Kasumi-1 (cell line): ENCODE measurements around the gene PCDH17.

ENCODE experiments used
- DNase-seq, 2 experiments: peaks; one replicate each; lab custom pipeline; 2025; lab: John Stamatoyannopoulos, UW

The PCDH17 gene

DNA sequence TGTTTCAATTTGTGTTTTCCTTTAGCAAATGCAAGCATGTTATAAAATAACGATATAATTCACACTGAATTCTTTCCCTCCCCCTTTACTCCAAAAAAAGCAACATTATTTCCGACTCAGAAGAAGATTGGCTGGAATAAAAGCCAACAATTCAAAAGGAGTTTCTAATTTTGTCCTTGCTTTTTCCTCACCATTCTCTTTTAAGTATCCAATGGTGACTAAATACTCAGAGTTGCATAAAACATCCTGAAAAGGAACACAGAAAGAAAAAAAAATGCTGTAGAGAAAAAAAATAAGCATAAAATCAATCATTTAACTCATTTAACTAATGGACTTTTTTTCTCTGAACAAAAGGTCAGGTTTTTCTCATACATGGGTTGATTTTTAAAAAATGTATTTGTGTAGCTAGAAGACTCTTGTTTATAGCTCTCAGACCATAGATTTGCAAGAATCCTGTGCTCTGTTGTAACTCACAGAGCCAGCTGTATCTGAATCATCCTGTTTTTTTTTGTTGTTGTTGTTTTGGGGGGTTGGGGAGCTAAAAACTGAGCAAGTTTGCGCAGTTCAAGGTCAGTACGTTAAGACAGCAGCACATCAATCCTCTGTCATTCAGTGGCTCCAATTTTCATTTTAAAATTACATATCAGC lies 108.1 kb downstream of the PCDH17 start:
- no peak for DNase-seq

DNA sequence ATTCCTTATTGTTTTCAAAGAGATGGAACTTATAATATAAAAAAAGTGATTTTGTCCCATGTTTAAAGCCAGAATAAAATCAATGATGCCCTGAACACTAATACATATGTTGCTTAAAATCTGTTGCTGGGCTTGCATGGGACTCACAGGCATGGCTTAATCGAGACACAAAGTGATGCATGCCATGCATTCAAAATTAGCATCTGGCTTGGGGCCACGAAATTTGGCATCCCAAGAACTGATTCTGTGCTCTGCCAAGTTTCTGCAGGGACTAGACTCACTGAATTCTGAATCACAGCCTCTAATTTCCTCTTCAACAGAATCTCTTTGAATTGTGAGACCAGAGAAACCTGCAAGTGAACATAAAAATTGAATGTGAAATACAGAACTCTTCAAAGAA lies 109.2 kb downstream of the PCDH17 start:
- no peak for DNase-seq

DNA sequence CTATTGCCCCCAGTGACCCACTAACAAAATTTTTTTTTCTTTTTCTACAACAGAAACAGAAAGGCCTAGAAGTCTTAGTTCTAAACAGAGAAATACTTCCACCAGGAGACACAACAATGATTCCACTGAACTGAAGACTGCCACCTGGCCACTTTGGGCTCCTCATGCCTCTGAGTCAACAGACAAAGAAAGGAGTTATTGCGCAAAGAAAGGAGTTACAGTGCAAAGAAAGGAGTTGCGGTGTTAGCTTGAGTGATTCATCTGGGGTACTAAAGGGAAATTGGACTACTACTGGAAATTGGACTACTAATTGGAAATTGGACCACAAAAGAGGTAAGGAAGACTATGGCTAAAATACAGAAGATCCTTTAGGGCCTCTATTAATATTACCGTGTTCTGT lies 116.6 kb downstream of the PCDH17 start:
- DNase-seq: no peak

DNA sequence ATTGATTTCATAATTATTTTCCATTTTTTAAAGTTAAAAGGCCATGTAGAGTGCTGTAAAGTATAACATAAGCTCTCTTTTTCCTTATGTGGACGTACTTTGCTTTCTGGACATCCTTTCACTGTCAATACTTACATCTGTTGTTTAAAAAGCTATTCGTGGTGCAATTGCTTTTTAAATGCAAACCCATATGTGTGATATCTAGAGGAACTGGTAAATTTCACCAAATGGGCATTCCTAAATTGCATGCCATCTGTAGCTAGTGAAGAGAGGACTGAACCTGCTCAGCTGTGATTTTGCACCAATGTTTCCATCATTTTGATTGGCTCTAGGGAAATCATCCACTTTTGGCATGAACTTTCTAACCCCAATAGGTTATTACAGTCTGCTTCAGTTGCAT lies 129.4 kb downstream of the PCDH17 start:
- DNase-seq: no peak

DNA sequence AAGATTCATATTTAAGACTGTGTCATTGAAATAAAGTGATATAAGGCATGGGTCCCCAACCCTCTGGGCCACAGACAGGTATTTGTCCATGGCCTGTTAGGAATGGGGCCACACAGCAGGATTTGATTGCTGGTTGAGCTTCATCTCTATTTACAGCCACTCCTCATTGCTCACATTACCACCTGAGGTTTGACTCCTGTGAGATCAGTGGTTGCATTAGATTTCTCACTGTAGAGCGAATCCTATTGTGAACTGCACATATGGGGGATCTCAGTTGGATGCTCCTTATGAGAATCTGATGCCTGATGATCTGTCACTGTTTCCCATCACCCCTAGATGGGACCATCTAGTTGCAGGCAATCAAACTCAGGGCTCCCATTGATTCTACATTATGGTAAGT lies 132.1 kb downstream of the PCDH17 start:
- DNase-seq: no peak
